Common myeloid progenitor, CD34-positive (primary cell): Measurements from ENCODE around the gene CPT1B.
"Not testable (repeated sequence)": the region's sequence is repeated elsewhere in the genome, so short reads cannot be mapped to it uniquely, and the experiment has no call there.

ENCODE experiments used
- CTCF ChIA-PET: fragments of 350-600 bp; sonication (Branson Sonifier 250); formaldehyde crosslinking; loops from one replicate; lab custom pipeline; 2021; ENCODE audit warnings: antibody characterized with exemption; lab: Charles Lee
- POLR2A ChIA-PET: fragments of 350-600 bp; sonication (Branson Sonifier 250); formaldehyde crosslinking; loops from one replicate; lab custom pipeline; 2021; ENCODE audit warnings: antibody characterized with exemption; lab: Charles Lee
- DNase-seq, 3 donors: peaks; one replicate each; pipeline versions ENCODE4 v3.0.0 to v3.0.0-alpha.2; 2013
- H3K27ac ChIP-seq, 2 experiments: 1 replicate in 1 of 2; 2 replicates in 1 of 2; pipeline ENCODE4 v1.7.0; 2013; ENCODE audit warnings: inconsistent platforms in 2 of 2, low read length in 2 of 2, mild to moderate bottlenecking in 2 of 2, low read depth in 1 of 2, moderate library complexity in 1 of 2; ENCODE audit not compliant: severe bottlenecking in 2 of 2, insufficient read depth in 1 of 2, poor library complexity in 1 of 2
- H3K27me3 ChIP-seq, 5 experiments: replicated peaks in 2 of 5; 1 replicate in 3 of 5; 2 replicates in 2 of 5; pipeline versions ENCODE4 v1.6.1 to v1.7.0; 2013; ENCODE audit warnings: low read length in 4 of 5, mild to moderate bottlenecking in 2 of 5, moderate library complexity in 2 of 5, inconsistent platforms in 1 of 5; ENCODE audit not compliant: insufficient read depth in 5 of 5, control insufficient read depth in 4 of 5
- H3K36me3 ChIP-seq, 4 experiments: 1 replicate in 2 of 4; 2 replicates in 2 of 4; pipeline versions ENCODE4 v1.6.1 to v1.7.0; 2013; ENCODE audit warnings: low read length in 3 of 4, control low read depth in 1 of 4, mild to moderate bottlenecking in 1 of 4; ENCODE audit not compliant: control insufficient read depth in 4 of 4, insufficient read depth in 4 of 4
- H3K4me1 ChIP-seq, 4 experiments: 1 replicate in 3 of 4; 2 replicates in 1 of 4; pipeline versions ENCODE4 v1.6.1 to v1.7.1; 2013; ENCODE audit warnings: low read length in 3 of 4, mild to moderate bottlenecking in 3 of 4, control low read depth in 1 of 4, inconsistent platforms in 1 of 4, moderate library complexity in 1 of 4; ENCODE audit not compliant: control insufficient read depth in 4 of 4, insufficient read depth in 4 of 4; ENCODE audit errors: control extremely low read depth in 1 of 4
- H3K4me3 ChIP-seq, 7 experiments: 1 replicate in 4 of 7; 2 replicates in 3 of 7; pipeline versions ENCODE4 v1.5.1 to v1.7.0; 2013; ENCODE audit warnings: mild to moderate bottlenecking in 7 of 7, low read length in 6 of 7, moderate library complexity in 6 of 7, inconsistent platforms in 2 of 7, low read depth in 2 of 7, control low read depth in 1 of 7; ENCODE audit not compliant: insufficient read depth in 4 of 7, control insufficient read depth in 1 of 7; ENCODE audit errors: extremely low read depth in 1 of 7
- H3K9me3 ChIP-seq, 5 experiments: 1 replicate in 4 of 5; 2 replicates in 1 of 5; pipeline versions ENCODE4 v1.6.1 to v1.7.1; 2013; ENCODE audit warnings: low read length in 4 of 5, mild to moderate bottlenecking in 2 of 5, inconsistent platforms in 1 of 5, low read depth in 1 of 5, moderate library complexity in 1 of 5; ENCODE audit not compliant: control insufficient read depth in 4 of 5, insufficient read depth in 2 of 5; ENCODE audit errors: control extremely low read depth in 1 of 5
- WGBS: methylation state at CpG from one replicate; pipeline ENCODE4 v1.1.5; 2013; ENCODE audit not compliant: insufficient coverage; 5-methylcytosine and 5-hydroxymethylcytosine counted together

The CPT1B gene

DNA sequence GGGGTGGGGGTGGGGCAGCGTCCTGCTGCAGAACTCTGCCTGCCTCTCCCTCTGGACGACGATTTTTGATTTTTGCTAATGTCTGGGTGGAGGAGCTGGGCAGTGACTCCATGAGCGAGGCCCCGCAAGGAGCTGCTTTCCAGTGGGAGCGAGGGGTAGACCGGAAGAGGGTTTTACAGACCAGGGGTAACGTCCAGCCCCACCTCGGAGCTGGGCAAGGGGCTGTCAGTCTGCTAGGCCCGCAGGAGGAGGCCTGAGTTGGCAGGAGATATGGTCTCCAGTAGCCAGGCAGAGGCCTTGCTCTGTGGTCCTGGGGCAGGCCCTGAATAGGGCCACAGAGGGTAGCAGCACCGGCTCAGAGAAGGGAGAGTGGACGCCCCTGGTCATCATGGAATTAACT, 31.4 kb upstream of the CPT1B start:
- CTCF ChIA-PET = interaction anchor here (0.6 to 1.3 kb wide), 2 partner anchors 10 to 23 kb away, joined by 4 read pairs; no protein-coding TSS in a partner anchor

DNA sequence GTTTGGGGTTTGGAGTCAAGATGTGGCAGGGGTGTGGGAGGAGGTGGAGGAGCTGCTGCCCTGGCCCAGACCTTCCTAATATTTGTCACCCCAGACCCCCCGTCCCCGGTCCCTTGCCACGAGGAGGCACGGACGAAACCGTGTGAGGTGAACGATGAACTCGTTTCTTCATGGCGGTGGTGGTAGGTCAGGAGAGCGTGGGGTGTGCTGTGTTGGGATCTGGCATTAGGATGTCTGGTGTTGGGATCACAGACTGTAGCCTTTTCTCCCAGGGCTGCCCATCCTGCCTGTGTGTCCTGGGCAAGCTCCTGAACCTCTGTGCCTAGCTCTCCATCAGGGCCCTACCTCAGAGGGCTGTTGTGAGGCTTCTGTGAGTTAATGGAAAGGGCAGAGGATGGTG, 30.8 kb upstream of the CPT1B start:
- H3K4me1 ChIP-seq = peaks cover 0 to 3% (median 0%) of the 10 kb centered on the region in 4 experiments
- no peaks in the 10 kb centered on the region for H3K9me3 ChIP-seq
- H3K27me3 ChIP-seq = peaks cover 0 to 80% (median 17%) of the 10 kb centered on the region in 5 experiments
- H3K4me3 ChIP-seq = no peak overlapping the region
- CTCF ChIA-PET = interaction anchor here (0.6 to 1.3 kb wide), 4 partner anchors 11 to 62 kb away, joined by 4 read pairs; no protein-coding TSS in a partner anchor
- WGBS = 95% methylated on average over 10 of the region's 10 CpGs
- POLR2A ChIA-PET = interaction anchor here (0.7 kb wide), 1 partner anchor 36 kb away, joined by 4 read pairs; no protein-coding TSS in a partner anchor
- no peak overlapping the region for H3K27ac ChIP-seq
- DNase-seq = no peak
- no peaks in the 10 kb centered on the region for H3K36me3 ChIP-seq

More for the DNA sequence above, 31.4 kb upstream of the CPT1B start:
- Histone ChIP-seq H3K27me3 (peaks cover 0 to 74% (median 16%) of the 10 kb centered on the region in 5 experiments), H3K4me3 (no peak overlapping the region), H3K4me1 (no peaks in the 10 kb centered on the region), H3K9me3 (no peaks in the 10 kb centered on the region), H3K36me3 (no peaks in the 10 kb centered on the region), H3K27ac (no peak overlapping the region)
- POLR2A ChIA-PET = no interaction called here
- DNase-seq = no peak
- 85% methylated on average over 12 of the region's 12 CpGs for WGBS

DNA sequence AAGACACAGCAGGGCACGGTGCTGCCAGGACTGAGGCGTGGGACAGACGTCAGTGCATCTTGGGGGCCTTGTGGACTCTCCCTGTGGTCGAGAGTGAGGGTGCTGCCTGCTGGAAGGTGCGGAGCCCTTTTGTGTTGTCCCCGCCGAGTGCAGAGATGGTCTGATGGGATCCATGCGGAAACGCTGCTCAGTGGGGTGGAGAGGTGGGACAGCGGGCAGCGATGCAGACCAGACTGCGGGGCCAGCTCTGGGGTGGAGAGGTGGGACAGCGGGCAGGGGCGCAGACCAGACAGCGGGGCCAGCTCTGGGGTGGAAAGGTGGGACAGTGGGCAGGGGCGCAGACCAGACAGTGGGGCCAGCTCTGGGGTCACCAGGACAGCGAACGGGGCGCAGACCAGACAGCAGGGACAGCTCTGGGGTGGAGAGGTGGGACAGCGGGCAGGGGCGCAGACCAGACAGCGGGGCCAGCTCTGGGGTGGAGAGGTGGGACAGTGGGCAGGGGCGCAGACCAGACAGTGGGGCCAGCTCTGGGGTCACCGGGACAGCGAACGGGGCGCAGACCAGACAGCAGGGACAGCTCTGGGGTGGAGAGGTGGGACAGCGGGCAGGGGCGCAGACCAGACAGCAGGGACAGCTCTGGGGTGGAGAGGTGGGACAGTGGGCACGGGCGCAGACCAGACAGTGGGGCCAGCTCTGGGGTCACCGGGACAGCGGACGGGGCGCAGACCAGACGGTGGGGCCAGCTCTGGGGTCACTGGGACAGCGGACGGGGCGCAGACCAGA, 30.0 kb upstream of the CPT1B start:
- H3K27ac ChIP-seq, H3K4me1 ChIP-seq, DNase-seq, H3K36me3 ChIP-seq, H3K9me3 ChIP-seq, POLR2A ChIA-PET, H3K4me3 ChIP-seq: not testable (repeated sequence)
- WGBS = 87% methylated on average over 32 of the region's 39 CpGs
- peaks cover 0 to 82% (median 17%) of the 10 kb centered on the region in 5 experiments for H3K27me3 ChIP-seq
- CTCF ChIA-PET = interaction anchor here (0.9 to 1.3 kb wide), 4 partner anchors 12 to 61 kb away, joined by 3 to 4 read pairs (median 4); no protein-coding TSS in a partner anchor

DNA sequence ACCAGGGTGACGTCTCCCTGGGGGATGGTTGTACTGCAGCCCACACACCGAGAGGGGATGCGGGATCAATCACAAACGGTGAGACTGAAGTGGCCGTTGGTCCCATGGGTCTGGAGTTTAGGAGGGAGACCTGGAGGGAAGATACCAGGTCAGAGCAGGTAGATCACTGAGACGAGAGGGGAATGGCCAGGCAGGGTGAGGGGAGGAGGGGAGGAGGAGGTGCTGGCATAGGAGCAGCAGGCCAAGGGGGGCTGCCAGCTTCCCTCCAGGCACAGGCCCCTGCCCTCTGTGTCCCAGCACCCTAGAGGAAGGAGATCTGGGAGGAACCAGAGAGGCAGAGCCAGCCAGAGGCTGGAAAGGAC, 29.4 kb upstream of the CPT1B start:
- H3K27me3 ChIP-seq = peaks cover 3 to 83% (median 21%) of the 10 kb centered on the region in 5 experiments
- H3K27ac ChIP-seq = no peak overlapping the region
- no peaks in the 10 kb centered on the region for H3K36me3 ChIP-seq
- 81% methylated on average over 6 of the region's 6 CpGs for WGBS
- H3K4me1 ChIP-seq = peaks cover 0 to 6% (median under 1%) of the 10 kb centered on the region in 4 experiments
- ChIA-PET CTCF (interaction anchor here (0.6 to 1.2 kb wide), 2 partner anchors 13 to 14 kb away, joined by 3 read pairs; no protein-coding TSS in a partner anchor), POLR2A (no interaction called here)
- no peak for DNase-seq
- no peaks in the 10 kb centered on the region for H3K9me3 ChIP-seq
- no peak overlapping the region for H3K4me3 ChIP-seq

DNA sequence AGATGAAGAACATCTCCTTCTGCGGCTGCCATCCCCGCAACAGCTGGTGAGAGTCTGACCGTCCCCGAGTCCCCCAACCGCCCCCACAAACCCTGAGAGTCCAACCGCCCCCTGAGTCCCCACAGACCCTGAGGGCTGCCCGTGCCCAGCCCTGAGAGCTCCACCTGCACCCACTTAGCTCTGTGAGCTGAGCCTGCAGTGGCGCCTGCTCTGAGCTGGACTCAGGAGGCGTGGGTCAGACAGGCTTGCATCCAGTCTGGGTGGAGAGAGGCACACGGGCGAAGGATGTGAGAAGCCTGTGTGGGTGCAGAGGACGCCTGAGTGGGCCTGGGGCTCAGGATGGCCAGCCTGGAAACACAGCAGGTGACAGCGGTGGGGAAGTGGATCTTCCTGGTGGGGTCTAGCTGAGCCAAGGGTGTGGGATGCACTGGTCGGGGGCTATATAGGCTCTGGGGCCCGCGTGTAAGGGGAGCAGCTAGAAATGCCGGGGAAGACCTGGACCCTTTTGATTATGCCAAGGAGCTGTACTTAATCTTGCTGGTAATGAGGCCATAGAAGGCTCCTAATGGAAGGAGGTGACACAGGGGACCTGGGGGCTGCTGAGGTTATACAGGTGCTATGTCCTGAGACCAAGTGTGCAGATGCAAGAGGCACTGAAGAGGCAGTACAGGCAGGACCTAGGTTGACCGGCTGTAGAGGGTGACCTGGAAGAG, 28.9 kb upstream of the CPT1B start:
- Histone ChIP-seq H3K36me3 (no peaks in the 10 kb centered on the region), H3K4me1 (peaks cover 0 to 6% (median under 1%) of the 10 kb centered on the region in 4 experiments), H3K9me3 (no peaks in the 10 kb centered on the region), H3K4me3 (no peak overlapping the region), H3K27me3 (peaks cover 3 to 84% (median 24%) of the 10 kb centered on the region in 5 experiments), H3K27ac (no peak overlapping the region)
- ChIA-PET CTCF (interaction anchor here (0.6 to 1.2 kb wide), 4 partner anchors 11 to 354 kb away, joined by 3 to 7 read pairs (median 3); no protein-coding TSS in a partner anchor), POLR2A (no interaction called here)
- 72% methylated on average over 10 of the region's 18 CpGs for WGBS
- DNase-seq = no peak

DNA sequence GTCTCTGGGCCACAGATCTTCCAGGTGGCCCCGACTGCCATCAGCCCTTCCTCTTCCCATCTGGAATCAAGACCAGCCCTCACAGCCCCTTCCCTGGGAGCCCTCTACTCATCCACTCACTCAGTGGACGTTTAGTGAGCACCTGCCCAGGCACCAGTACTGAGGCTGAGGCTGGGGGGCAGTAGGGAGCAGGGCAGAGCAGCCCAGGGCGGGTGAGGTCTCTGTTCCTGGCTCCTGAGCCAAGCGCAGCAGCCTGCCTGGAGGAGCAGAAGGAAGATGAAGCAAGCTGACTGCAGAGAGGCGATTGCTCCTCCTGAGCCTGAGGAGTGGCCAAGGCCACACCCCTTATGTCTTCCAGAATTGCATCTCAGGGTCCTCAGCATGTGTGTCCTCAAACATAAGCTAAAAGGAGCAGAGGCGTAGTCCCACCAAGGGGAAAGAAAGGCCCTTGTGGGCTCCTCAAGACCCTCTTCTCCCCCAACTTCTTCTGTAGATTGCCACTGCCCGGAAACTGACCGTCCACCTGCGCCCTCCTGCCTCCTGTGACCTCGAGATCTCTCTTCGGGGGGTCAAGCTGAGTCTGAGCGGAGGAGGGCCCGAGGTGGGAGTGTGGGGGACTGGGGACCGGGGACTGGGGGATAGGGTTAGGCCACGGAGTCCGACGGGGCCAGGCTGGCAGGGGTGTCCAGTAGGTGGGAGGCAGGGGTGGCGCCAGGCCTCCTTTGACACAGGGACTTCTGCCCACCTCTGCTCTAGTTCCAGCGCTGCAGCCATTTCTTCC, 28.1 kb upstream of the CPT1B start:
- ChIA-PET CTCF (interaction anchor here (0.7 to 1.3 kb wide), 4 partner anchors 12 to 353 kb away, joined by 3 to 7 read pairs (median 3); no protein-coding TSS in a partner anchor), POLR2A (no interaction called here)
- 78% methylated on average over 9 of the region's 19 CpGs for WGBS
- peaks cover 0 to 6% (median under 1%) of the 10 kb centered on the region in 4 experiments for H3K4me1 ChIP-seq
- no peak for DNase-seq
- H3K36me3 ChIP-seq = no peaks in the 10 kb centered on the region
- peaks cover 3 to 89% (median 31%) of the 10 kb centered on the region in 5 experiments for H3K27me3 ChIP-seq
- no peak overlapping the region for H3K27ac ChIP-seq
- H3K9me3 ChIP-seq = no peaks in the 10 kb centered on the region
- H3K4me3 ChIP-seq = no peak overlapping the region
